Stimulated activated effector memory CD8-positive, alpha-beta T cell treated with anti-CD3 and anti-CD28 coated beads, Interleukin-12 subunit alpha, Interleukin-12 subunit beta, amount 100 ng/mL, for 72 hours (primary cell): ENCODE data around the gene CFAP52.
"Not testable (repeated sequence)": the region's sequence is repeated elsewhere in the genome, so short reads cannot be mapped to it uniquely, and the experiment has no call there.

Experiments
- ATAC-seq: fragments of 150-1000 bp; cut with Tn5 transposase; 2 replicates; pipeline ENCODE4 v1.10.0; 2021
- DNase-seq, 2 donors: peaks; one replicate each; pipeline ENCODE4 v3.0.0; 2021 to 2022; ENCODE audit warnings: low spot score in 2 of 2
- H3K27ac Mint-ChIP-seq: one replicate; pipeline ENCODE4 v1.8.0; 2022; ENCODE audit warnings: mild to moderate bottlenecking, mixed read lengths
- H3K36me3 Mint-ChIP-seq: one replicate; pipeline ENCODE4 v1.8.0; 2022; ENCODE audit warnings: mild to moderate bottlenecking, mixed read lengths
- H3K4me1 Mint-ChIP-seq: one replicate; pipeline ENCODE4 v1.8.0; 2022; ENCODE audit warnings: mixed read lengths
- H3K4me3 Mint-ChIP-seq: one replicate; pipeline ENCODE4 v1.8.0; 2022; ENCODE audit warnings: mild to moderate bottlenecking, mixed read lengths
- H3K9me3 Mint-ChIP-seq: one replicate; pipeline ENCODE4 v1.8.0; 2022; ENCODE audit warnings: mixed read lengths

The CFAP52 gene

DNA sequence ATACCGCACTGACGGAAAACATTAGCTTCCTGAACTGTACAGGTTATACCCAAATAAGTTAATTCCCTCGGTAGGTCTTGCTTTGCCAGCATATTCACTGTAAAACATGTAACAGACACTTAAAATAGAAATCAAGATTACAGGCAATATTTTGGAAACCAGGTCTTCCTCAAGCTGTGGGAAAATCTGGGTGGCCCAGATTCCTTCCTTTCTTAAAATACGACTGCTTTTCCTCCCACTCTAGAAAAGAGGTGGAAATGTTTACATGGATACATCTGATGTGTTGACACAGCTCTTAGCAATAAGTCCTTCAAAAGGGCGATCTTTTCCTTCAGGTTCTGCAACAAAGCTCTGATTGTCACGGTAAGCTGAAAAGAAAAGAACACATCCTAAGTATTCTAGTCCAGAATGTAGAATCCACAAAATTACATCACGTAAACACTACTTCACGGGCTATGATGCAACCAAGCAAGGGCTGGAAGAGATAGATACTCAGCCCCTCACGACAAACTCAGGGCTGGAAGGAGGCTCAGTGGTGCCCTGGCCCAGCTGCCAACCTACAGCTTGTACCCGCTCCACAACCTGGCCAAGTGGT, 19.2 kb upstream of the CFAP52 start:
- H3K27ac Mint-ChIP-seq, result no peak overlapping the region
- ATAC-seq, result no peak
- no peaks in the 10 kb centered on the region for H3K4me1 Mint-ChIP-seq
- no peak for DNase-seq
- H3K9me3 Mint-ChIP-seq, result no peaks in the 10 kb centered on the region
- H3K36me3 Mint-ChIP-seq, result peaks cover 34% of the 10 kb centered on the region
- H3K4me3 Mint-ChIP-seq, result no peak overlapping the region

- ATAC-seq (no peak), DNase-seq (no peak)
- Mint-ChIP-seq H3K27ac (no peak overlapping the region), H3K9me3 (no peaks in the 10 kb centered on the region), H3K4me1 (peaks cover 6% of the 10 kb centered on the region), H3K36me3 (peaks cover 34% of the 10 kb centered on the region), H3K4me3 (no peak overlapping the region)
These were observed 18.6 kb upstream of the CFAP52 start for GRCh38 chr17:9557857-9558256.

DNA sequence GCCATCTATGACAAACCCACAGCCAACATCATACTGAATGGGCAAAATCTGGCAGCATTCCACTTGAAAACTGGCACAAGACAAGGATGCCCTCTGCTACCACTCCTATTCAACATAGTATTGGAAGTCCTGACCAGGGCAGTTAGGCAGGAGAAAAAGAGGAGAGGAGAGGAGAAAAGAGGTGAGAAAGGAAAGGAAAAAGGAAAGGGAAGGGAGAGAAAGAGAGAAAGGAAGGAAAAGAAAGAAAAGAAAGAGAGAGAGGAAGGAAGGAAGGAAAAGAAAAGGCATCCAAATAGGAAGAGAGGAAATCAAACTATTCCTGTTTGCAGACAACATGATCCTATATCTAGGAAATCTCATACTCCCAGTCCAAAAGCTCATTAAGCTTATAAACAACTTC, 12.3 kb upstream of the CFAP52 start:
- ATAC-seq (no peak), DNase-seq (no peak)
- Mint-ChIP-seq H3K36me3 (peaks cover 42% of the 10 kb centered on the region), H3K27ac (no peak overlapping the region), H3K9me3 (no peaks in the 10 kb centered on the region), H3K4me1 (peaks cover 47% of the 10 kb centered on the region), H3K4me3 (no peak overlapping the region)

GRCh38 chr17:9566067-9566466, 10.4 kb upstream of the CFAP52 start:
- Mint-ChIP-seq H3K4me1 (peaks cover 55% of the 10 kb centered on the region), H3K36me3 (peaks cover 48% of the 10 kb centered on the region), H3K27ac (peak overlapping the region; percentile 22), H3K4me3 (peak overlapping the region; percentile 41), H3K9me3 (no peaks in the 10 kb centered on the region)
- peak; percentile 42 for ATAC-seq
- no peak for DNase-seq

- not testable (repeated sequence) for H3K4me3 Mint-ChIP-seq, ATAC-seq, DNase-seq, H3K9me3 Mint-ChIP-seq
- Mint-ChIP-seq H3K4me1 (peaks cover 56% of the 10 kb centered on the region), H3K27ac (peak overlapping the region; percentile 22), H3K36me3 (peaks cover 48% of the 10 kb centered on the region)
These were observed 9.7 kb upstream of the CFAP52 start for GRCh38 chr17:9566739-9567138.

DNA sequence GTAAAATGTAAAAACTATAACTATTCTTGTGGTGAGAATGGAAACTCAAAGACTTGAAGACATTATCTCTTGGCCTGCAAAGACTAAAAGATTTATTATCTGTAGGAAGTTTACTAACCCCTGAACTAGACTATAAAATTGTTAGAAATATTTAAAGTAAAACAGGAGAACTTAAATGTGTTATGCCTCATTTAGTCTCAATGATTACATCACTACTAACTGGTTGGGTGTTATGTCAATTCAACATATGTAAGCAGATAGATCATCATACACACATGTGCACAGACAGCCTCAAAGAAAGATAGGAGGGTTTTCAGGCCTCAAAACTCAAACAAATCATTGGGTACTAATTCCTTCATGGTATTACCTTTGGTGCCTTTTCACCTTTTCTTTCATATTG, 8.4 kb upstream of the CFAP52 start:
- H3K9me3 Mint-ChIP-seq, result no peaks in the 10 kb centered on the region
- no peak overlapping the region for H3K27ac Mint-ChIP-seq
- DNase-seq (no peak), ATAC-seq (no peak)
- H3K4me1 Mint-ChIP-seq, result peaks cover 50% of the 10 kb centered on the region
- H3K36me3 Mint-ChIP-seq, result peaks cover 48% of the 10 kb centered on the region
- no peak overlapping the region for H3K4me3 Mint-ChIP-seq

GRCh38 chr17:9568957-9569588, 7.4 kb upstream of the CFAP52 start:
- H3K4me3 Mint-ChIP-seq, result no peak overlapping the region
- peaks cover 39% of the 10 kb centered on the region for H3K36me3 Mint-ChIP-seq
- peak overlapping the region; percentile 44 for H3K27ac Mint-ChIP-seq

GRCh38 chr17:9571201-9571600, 5.2 kb upstream of the CFAP52 start:
- no peaks in the 10 kb centered on the region for H3K9me3 Mint-ChIP-seq
- H3K36me3 Mint-ChIP-seq, result peaks cover 46% of the 10 kb centered on the region
- no peak for DNase-seq
- ATAC-seq, result no peak
- H3K4me3 Mint-ChIP-seq, result no peak overlapping the region
- peaks cover 43% of the 10 kb centered on the region for H3K4me1 Mint-ChIP-seq
- no peak overlapping the region for H3K27ac Mint-ChIP-seq

More at GRCh38 chr17:9568957-9569588, 7.4 kb upstream of the CFAP52 start:
- Mint-ChIP-seq H3K4me1 (peaks cover 51% of the 10 kb centered on the region), H3K9me3 (no peaks in the 10 kb centered on the region)
- DNase-seq (no peak), ATAC-seq (no peak)

DNA sequence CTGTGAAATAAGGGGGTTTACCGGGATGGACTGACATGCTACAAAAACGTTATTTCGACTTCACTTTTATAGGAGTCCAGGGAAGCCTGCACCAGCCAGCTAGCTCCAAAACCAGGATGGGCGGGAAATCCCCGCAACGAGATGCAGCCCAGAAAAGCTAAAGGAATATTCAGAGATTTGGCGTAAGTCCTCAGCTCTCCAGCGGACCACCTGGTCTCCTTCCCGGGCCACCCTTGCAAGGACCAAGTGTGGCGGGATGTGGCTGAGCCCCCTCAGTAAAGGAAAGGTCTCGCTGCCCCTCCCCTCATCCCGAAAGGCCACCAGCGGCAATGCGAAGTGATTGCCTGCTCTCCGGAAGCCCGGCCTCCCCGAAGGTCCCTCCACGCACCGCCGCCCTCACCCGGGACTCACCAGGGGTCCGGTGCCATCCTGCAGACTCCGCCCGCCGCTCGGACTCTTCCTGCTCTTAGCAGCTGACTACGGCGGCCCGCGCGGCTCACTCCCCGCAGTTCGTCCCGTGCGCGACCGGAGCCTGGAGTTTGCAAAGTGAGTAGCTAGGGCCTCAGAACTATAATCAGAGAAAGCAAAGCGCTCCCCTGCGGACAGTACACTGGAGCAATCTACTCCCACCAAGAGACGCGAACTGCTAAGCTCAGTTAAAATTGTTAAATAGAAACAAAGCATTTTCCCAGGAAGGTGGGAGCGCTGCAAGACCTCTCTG, 901 bp upstream of the CFAP52 start, which contains the start of gene STX8:
Gene STX8, minus strand, starts transcription at position 440 of the 721 bp plus-strand sequence. Its CDS starts 12 bp downstream, at position 428.
- Mint-ChIP-seq H3K36me3 (peaks cover 17% of the 10 kb centered on the region), H3K4me1 (peaks cover 37% of the 10 kb centered on the region), H3K4me3 (peak within 1 kb of the TSS; percentile 88), H3K9me3 (no peaks in the 10 kb centered on the region), H3K27ac (peak within 1 kb of the TSS; percentile 91)
- DNase-seq, result peak; percentile 72 to 91
- peak; percentile 91 for ATAC-seq

DNA sequence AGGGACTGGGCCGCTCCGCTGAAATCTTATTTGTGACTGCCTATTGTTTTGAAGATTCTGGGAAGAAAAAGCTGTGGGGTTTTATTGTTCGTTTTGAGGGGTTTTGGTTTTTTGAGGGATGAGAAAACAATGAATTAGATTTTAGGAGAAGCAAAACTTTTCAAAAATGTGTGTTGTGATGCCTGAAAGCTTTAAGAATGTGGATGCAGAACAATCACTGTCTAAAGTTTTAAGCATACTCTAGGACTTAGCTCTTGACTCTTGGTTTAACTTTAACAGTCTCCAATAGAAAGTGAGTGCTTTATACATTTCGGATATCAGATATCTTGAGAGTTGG, 899 bp downstream of the CFAP52 start:
- DNase-seq (no peak), ATAC-seq (no peak)
- peaks cover 31% of the 10 kb centered on the region for H3K4me1 Mint-ChIP-seq
- peak overlapping the region; percentile 88 for H3K4me3 Mint-ChIP-seq
- peaks cover 17% of the 10 kb centered on the region for H3K36me3 Mint-ChIP-seq
- H3K9me3 Mint-ChIP-seq, result no peaks in the 10 kb centered on the region
- H3K27ac Mint-ChIP-seq, result no peak overlapping the region

DNA sequence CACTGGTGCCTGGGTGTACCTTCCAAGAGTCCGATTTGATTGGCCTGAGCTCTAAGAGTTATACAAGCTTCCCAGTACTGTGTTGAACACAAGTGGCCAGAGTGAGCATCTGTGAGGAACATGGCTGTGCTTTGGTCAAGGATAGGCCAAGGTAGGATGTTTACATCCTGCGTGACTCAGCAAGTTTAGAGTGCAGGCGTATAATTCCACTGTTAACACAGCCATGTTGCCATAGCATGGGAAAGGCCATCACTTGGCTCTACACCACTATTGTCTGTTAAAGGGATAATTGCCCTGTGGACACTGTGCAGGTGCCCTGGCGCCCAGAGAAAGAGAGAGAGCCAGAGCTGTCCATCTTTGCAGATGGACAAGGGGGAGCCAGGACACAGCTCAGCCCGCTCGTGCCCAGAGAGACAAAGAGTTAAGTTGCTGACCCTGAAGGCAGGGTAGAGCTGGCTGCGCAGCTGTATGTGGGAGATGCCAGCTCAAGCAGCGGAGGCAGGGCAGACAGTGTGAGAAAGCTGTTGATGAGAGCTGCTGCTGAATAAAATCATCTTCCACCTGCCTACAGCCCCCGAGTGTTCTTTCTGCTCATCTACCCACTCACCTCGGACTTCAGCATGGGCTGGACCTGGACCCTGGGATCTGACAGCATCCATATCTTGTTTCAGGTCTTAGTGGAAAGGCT, 11.7 kb downstream of the CFAP52 start:
- DNase-seq (no peak), ATAC-seq (no peak)
- no peaks in the 10 kb centered on the region for H3K4me1 Mint-ChIP-seq
- no peaks in the 10 kb centered on the region for H3K36me3 Mint-ChIP-seq
- H3K4me3 Mint-ChIP-seq, result no peak overlapping the region
- H3K9me3 Mint-ChIP-seq, result peaks cover 2% of the 10 kb centered on the region
- no peak overlapping the region for H3K27ac Mint-ChIP-seq

DNA sequence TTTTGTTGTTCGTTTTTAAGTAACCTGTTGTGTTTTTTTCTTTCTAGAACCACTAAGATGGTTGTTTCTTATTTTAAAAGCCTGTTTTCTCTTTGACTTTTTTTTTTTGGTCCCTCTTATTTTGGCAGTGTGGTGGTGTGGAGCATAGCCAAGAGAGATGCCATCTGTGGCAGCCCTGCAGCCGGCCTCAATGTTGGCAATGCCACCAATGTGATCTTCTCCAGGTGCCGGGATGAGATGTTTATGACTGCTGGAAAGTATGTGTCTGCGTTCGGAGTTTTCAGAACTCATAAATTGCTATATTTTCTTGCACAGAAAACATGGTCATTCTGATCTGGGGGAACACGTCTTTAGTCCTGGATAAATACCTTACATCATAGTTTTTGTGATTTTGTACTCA, 17.6 kb downstream of the CFAP52 start:
- Mint-ChIP-seq H3K4me1 (no peaks in the 10 kb centered on the region), H3K9me3 (no peaks in the 10 kb centered on the region), H3K36me3 (no peaks in the 10 kb centered on the region), H3K27ac (no peak overlapping the region), H3K4me3 (no peak overlapping the region)
- no peak for ATAC-seq
- no peak for DNase-seq

GRCh38 chr17:9597638-9598037, 21.2 kb downstream of the CFAP52 start:
- ATAC-seq, result not testable (repeated sequence)

GRCh38 chr17:9598661-9599060, 22.2 kb downstream of the CFAP52 start:
- Mint-ChIP-seq H3K4me1 (no peaks in the 10 kb centered on the region), H3K36me3 (no peaks in the 10 kb centered on the region), H3K27ac (no peak overlapping the region), H3K4me3 (no peak overlapping the region), H3K9me3 (no peaks in the 10 kb centered on the region)
- ATAC-seq (no peak), DNase-seq (no peak)

More at GRCh38 chr17:9597638-9598037, 21.2 kb downstream of the CFAP52 start:
- not testable (repeated sequence) for H3K4me3 Mint-ChIP-seq, DNase-seq, H3K36me3 Mint-ChIP-seq, H3K27ac Mint-ChIP-seq, H3K9me3 Mint-ChIP-seq, H3K4me1 Mint-ChIP-seq

DNA sequence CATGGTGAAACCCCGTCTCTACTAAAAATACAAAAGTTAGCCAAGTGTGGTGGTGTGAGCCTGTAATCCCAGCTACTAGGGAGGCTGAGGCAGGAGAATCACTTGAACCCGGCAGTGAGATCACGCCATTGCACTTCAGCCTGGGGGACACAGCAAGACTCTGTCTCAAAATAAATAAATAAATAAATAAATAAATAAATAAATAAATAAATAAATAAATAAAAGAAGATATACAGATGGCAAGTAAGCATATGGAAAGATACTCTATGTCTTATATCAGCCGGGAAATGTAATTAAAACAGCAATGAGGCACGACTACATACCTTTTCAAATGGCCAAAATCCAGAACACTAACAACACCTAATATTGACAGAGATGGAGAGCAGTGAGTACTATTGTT, 28.1 kb downstream of the CFAP52 start:
- H3K4me1 Mint-ChIP-seq, H3K27ac Mint-ChIP-seq, H3K9me3 Mint-ChIP-seq, ATAC-seq, H3K4me3 Mint-ChIP-seq, DNase-seq, H3K36me3 Mint-ChIP-seq: not testable (repeated sequence)
